ENCODE results near the gene SYT1. TPM values are rescaled to one million over a fixed set of nuclear protein-coding genes. Genes with fewer than 3 reads are reported as not detected.

The SYT1 gene
- total RNA-seq, 1 experiment from 2014 or later = 44.9 TPM

DNA sequence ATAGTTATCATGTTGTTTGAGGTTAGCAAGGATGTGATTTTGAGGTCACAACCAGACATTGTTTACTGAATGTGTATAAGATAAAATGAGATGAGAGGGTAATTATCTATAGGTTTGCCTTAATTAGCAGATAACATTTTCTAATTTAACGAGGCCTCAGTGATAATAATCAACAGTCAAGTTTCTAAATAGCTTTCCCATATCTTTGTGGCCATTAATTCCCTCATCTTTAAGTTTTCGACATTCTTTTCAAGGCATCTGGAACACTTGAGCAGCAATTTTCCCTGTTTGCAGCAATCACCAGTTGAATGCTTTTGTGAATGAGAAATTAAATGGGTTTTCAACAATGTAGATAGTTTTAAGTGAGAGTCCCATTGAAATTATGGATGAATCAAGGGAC lies 304.1 kb downstream of the SYT1 start:
- Histone ChIP-seq H3K9ac (ENCODE audit: low read length) (no peak overlapping the region), H3K4me2 (ENCODE audit: low read length) (no peak overlapping the region), H3K9me3 (ENCODE audit: control insufficient read depth in 1 of 2, insufficient read depth in 1 of 2, low read depth in 1 of 2, low read length in 2 of 2) (no peaks in the 10 kb centered on the region), H3K27ac (ENCODE audit: low read depth, low read length) (no peak overlapping the region), H3K9me2 (ENCODE audit: insufficient read depth) (no peaks in the 10 kb centered on the region), H3K79me2 (ENCODE audit: insufficient read depth, low read length) (no peaks in the 10 kb centered on the region), H3K27me3 (ENCODE audit: insufficient read depth, low read length) (no peaks in the 10 kb centered on the region), H3K36me3 (ENCODE audit: control insufficient read depth in 1 of 2, insufficient read depth in 2 of 2, low read length in 2 of 2) (no peaks in the 10 kb centered on the region), H4K20me1 (ENCODE audit: insufficient read depth) (0 out of 2 replicates have a peak, but pooled peaks cover 2% of the 10 kb centered on the region), H3K4me3 (replicated peaks in 1 of 2; ENCODE audit: low read depth in 1 of 2, low read length in 2 of 2) (no peak overlapping the region), H3K4me1 (ENCODE audit: control insufficient read depth in 1 of 2, insufficient read depth in 2 of 2, low read length in 2 of 2) (no peaks in the 10 kb centered on the region), H2AFZ (ENCODE audit: low read depth, low read length, poor library complexity, severe bottlenecking) (no peak overlapping the region)
- CTCF ChIA-PET = no interaction called here
- POLR2A ChIA-PET = no interaction called here
- intact Hi-C loops (cut with micrococcal nuclease) = loop anchor here (10.0 kb wide), 1 partner anchor 1024 kb away; no protein-coding TSS in a partner anchor
- RAD21 ChIA-PET (ENCODE audit: low non-redundant PET in 1 of 2, low total read pairs in 2 of 2, uncharacterized antibody in 2 of 2, unreplicated experiment in 2 of 2) = no interaction called here
- DNase-seq (ENCODE audit: low read depth, low spot score) (no peak), ATAC-seq (no peak)
- TF ChIP-seq RAD21 (IDR thresholded peaks at IDR 0.05; ENCODE audit: low read depth) (no peak), ZFX (IDR thresholded peaks at IDR 0.05) (no peak), CEBPB (IDR thresholded peaks at IDR 0.05; ENCODE audit: low read depth) (no peak), FOSL1 (IDR thresholded peaks at IDR 0.05; ENCODE audit: low read depth) (no peak), EGR1 (IDR thresholded peaks at IDR 0.05; ENCODE audit: low read depth) (no peak), EZH2 (IDR thresholded peaks at IDR 0.05) (no peak), EZH2phosphoT487 (IDR thresholded peaks at IDR 0.05; ENCODE audit: borderline replicate concordance) (no peak), JUND (IDR thresholded peaks at IDR 0.05) (no peak), SRF (IDR thresholded peaks at IDR 0.05; ENCODE audit: low read depth) (no peak), POLR2AphosphoS5 (IDR thresholded peaks at IDR 0.05; ENCODE audit: low read depth, low read length) (no peak)
- TF ChIP-seq, protein P1, sequence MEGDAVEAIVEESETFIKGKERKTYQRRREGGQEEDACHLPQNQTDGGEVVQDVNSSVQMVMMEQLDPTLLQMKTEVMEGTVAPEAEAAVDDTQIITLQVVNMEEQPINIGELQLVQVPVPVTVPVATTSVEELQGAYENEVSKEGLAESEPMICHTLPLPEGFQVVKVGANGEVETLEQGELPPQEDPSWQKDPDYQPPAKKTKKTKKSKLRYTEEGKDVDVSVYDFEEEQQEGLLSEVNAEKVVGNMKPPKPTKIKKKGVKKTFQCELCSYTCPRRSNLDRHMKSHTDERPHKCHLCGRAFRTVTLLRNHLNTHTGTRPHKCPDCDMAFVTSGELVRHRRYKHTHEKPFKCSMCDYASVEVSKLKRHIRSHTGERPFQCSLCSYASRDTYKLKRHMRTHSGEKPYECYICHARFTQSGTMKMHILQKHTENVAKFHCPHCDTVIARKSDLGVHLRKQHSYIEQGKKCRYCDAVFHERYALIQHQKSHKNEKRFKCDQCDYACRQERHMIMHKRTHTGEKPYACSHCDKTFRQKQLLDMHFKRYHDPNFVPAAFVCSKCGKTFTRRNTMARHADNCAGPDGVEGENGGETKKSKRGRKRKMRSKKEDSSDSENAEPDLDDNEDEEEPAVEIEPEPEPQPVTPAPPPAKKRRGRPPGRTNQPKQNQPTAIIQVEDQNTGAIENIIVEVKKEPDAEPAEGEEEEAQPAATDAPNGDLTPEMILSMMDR (IDR thresholded peaks at IDR 0.05 in 2 of 3, conservative IDR thresholded peaks at IDR 0.05 in 1 of 3; ENCODE audit: borderline replicate concordance in 1 of 3, insufficient read depth in 1 of 3, low read depth in 2 of 3, low read length in 2 of 3) = no peak
- TF ChIP-seq, protein P2, sequence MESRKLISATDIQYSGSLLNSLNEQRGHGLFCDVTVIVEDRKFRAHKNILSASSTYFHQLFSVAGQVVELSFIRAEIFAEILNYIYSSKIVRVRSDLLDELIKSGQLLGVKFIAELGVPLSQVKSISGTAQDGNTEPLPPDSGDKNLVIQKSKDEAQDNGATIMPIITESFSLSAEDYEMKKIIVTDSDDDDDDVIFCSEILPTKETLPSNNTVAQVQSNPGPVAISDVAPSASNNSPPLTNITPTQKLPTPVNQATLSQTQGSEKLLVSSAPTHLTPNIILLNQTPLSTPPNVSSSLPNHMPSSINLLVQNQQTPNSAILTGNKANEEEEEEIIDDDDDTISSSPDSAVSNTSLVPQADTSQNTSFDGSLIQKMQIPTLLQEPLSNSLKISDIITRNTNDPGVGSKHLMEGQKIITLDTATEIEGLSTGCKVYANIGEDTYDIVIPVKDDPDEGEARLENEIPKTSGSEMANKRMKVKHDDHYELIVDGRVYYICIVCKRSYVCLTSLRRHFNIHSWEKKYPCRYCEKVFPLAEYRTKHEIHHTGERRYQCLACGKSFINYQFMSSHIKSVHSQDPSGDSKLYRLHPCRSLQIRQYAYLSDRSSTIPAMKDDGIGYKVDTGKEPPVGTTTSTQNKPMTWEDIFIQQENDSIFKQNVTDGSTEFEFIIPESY (IDR thresholded peaks at IDR 0.05; ENCODE audit: extremely low read depth, insufficient replicate concordance, low read length) = no peak
- BruUV-seq (replicated peaks) = no TSS peak

Data from HCT116 (cell line).